Astrocyte of the spinal cord (primary cell): ENCODE results near the gene BBS4.

Experiments used
- DNase-seq: peaks from one replicate; pipeline ENCODE4 v3.0.0; 2011; ENCODE audit warnings: low read depth, low spot score
- H3K4me3 ChIP-seq: 2 replicates; pipeline ENCODE4 v1.5.1; 2011; ENCODE audit warnings: low read depth, mild to moderate bottlenecking, low read length, moderate library complexity
- CTCF ChIP-seq: IDR thresholded peaks from 2 replicates; pipeline ENCODE4 v1.5.1; 2012; ENCODE audit warnings: low read depth, mild to moderate bottlenecking, low read length, inconsistent platforms
- in situ Hi-C: cut with HindIII; loops from 2 replicates; pipeline ENCODE4 v1.10.0; 2017; ENCODE audit warnings: low sequenced_read_pairs

BBS4 gene

GRCh38 chr15:72786242-72786641 is 100.2 kb downstream of the BBS4 start:
- in situ Hi-C loops, result no loop called here
- H3K4me3 ChIP-seq, result no peak overlapping the region
- TF ChIP-seq CTCF, result no peak
- DNase-seq, result no peak

- no peak for DNase-seq
- TF ChIP-seq CTCF, result no peak
- in situ Hi-C loops, result no loop called here
- no peak overlapping the region for H3K4me3 ChIP-seq
Observed at GRCh38 chr15:72786676-72787345, 100.8 kb downstream of the BBS4 start.

GRCh38 chr15:72787526-72787925 is 101.5 kb downstream of the BBS4 start:
- TF ChIP-seq CTCF, result no peak
- no peak for DNase-seq
- H3K4me3 ChIP-seq, result no peak overlapping the region
- in situ Hi-C loops, result no loop called here
